GM21515 (cell line): Measurements from ENCODE around the gene KDM4B.

Experiments
- ATAC-seq: cut with Tn5 transposase; IDR thresholded peaks from one replicate; pipeline ENCODE4 v1.9.1; 2021; ENCODE audit not compliant: unreplicated experiment

The KDM4B gene

DNA sequence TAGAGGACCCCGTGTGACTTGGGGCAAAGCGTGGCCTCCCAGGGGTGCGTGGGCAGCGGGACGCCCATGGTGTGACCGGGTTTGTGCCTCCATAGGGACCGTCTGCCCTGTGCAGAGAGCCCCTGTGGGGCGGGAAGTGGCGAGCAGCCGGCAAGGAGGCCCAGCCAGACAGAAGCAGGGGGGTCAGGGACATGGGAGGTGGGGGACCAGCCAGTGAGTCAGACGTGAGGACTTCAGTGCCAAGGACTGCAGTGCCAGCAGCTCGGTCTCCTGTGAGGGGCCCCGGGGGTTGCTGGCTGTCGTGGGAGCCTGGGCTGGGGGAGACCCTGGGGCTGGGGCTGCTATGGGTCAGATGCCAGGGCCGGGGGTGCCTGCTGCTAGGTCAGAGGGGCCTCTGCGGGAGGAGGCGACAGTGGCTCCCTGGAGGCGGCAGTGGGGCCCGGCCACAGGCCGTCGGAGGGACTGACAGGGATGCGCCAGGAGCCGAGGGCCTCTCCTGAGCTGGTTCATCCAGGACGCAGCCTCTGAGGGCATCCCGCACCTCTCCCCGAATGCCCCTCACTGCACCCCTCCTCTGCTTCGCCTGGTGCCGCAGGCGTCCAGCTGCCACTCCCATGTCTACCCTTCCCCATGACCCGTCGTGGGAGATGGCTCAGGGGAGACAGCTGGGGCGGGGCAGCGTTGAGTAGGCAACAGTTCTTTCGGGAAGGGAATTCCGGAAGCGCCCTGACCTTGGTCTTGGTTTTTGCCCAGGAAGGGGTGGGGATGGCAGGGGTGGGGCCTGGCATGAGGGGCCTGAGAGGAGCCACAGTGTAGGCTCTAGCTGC, 80.0 kb downstream of the KDM4B start:
- ATAC-seq: no peak

- ATAC-seq: no peak
Measured at GRCh38 chr19:5049561-5049960, 80.6 kb downstream of the KDM4B start.

- no peak for ATAC-seq
Measured at GRCh38 chr19:5050067-5050656, 81.2 kb downstream of the KDM4B start.

- no peak for ATAC-seq
Measured at GRCh38 chr19:5050905-5051304, 82.0 kb downstream of the KDM4B start.

DNA sequence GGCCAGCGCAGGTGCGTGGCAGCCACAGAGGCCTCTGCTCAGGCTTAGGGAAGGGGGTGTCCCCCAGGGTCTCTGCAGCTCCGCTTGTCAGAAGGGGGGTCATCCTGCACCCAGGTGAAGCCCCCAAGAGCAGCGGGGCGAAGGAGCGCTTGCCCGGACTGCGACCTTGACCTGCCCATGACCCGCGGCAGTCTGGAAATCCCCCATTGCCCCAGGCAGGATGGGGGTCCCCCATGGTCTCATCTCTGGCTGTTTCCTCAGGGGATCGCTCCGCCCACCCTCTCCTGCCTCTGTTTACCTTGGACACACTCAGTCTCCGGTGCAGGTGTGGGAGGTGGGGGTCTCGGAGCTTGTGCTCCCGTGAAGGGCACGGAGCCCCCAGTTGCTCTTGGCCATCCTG, 82.7 kb downstream of the KDM4B start:
- ATAC-seq: no peak

DNA sequence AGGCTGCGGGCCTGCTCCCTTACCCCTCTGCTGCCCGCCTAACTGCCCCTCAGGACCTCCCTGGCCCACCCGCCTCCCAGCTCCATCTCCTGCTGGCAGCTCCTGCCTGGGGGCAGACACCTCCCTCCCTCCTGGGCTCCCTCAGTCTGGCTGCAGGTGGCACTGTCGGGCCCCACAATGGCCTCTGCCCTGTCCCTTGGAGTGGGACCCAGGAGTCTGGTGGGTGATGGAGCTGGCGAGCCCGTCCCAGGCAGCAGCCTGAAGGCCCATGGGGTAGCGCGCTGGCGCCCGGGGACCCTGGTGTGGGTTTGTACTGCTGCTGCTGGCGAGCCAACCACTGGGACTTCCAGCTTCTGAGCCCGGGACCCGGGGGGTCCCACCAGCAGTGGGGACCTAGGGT, 83.6 kb downstream of the KDM4B start:
- ATAC-seq: no peak

DNA sequence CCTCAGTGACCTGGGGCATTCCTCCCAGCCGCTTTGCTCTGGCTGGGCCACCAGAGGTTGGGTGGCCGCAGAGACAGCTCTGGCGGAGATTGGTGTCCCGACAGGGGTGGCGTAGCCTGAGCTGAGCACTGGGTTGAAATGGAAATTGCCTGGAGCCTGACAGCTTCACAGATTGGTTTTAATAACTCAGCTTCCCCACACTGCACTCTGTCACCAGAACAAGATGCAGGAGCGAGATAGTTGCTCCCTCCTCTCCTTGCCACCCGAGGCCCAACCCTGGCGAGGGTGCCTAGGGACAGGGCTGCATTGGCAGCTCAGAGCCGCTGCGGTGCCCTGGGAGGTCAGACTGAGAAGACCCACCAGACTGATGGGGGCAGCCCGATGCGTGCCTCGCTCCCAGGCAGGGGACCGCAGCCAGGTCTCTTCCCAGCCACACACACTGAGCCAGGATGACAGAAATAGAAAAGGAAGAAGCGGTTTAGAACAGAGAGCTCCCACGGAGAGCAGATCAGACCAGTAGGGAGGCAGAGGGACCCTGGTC, 84.1 kb downstream of the KDM4B start:
- ATAC-seq: no peak

- ATAC-seq: no peak
Measured at GRCh38 chr19:5053661-5054060, 84.7 kb downstream of the KDM4B start.

DNA sequence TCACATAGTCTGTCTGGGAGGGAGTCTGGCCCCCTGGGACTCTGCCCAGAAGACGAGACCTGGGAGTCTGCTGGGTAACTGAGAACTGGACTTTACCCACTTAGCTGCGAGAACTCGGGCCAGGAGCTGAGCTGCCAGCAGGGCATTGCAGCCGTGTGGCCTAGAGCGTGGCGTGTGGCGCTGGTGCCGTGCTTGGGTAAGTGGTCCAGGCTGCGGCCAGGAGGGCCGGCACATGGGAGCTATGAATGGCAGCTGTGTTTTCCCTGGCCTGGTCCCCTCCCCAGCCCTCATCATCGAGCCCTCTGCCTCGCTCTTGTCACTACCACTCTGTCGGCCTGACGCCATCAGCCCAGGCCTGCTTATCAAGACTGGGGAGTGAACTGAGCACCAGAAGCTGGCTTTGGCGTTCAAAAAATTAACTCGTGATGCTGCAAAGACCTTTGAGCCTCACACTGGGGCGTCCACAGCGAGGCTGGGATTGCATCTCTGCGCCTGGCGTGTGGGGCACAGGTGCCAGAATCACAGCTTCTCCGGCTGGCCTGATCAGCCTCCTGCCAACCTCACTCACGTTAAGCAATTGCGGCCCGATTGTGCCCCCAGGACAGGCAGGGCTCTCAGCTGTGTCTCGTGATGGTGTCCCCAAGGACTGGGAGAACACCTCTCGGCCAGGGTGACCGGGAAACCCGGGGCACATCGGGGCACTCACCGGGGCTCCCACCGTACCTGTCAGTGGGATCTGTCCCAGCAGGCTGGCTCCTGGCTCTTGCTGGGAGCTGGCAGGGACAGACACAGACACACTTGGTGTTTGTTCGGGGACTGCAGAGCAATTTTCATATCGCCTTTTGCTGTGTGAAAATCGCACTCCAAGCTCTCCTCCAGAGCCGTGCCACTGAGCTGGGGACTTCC, 85.9 kb downstream of the KDM4B start:
- ATAC-seq: no peak

DNA sequence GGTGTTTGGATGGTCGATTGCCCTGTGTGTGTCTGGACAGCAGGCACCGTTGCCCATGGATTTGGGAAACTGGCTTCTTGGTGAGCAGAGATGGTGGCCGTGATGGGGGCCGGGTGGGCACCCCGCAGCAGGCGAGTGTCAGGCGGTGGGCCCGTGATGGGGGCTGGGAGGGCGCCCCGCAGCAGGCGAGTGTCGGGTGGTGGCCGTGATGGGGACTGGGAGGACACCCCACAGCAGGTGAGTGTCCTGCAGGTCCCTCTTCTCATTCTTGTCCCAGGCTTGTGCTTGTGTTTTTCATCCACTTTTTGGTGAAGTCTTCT, 86.5 kb downstream of the KDM4B start:
- no peak for ATAC-seq

- no peak for ATAC-seq
Measured at GRCh38 chr19:5057860-5058259, 88.9 kb downstream of the KDM4B start.

- ATAC-seq: no peak
Measured at GRCh38 chr19:5058521-5059212, 89.8 kb downstream of the KDM4B start.

- no peak for ATAC-seq
Measured at GRCh38 chr19:5059213-5059574, 90.3 kb downstream of the KDM4B start.

DNA sequence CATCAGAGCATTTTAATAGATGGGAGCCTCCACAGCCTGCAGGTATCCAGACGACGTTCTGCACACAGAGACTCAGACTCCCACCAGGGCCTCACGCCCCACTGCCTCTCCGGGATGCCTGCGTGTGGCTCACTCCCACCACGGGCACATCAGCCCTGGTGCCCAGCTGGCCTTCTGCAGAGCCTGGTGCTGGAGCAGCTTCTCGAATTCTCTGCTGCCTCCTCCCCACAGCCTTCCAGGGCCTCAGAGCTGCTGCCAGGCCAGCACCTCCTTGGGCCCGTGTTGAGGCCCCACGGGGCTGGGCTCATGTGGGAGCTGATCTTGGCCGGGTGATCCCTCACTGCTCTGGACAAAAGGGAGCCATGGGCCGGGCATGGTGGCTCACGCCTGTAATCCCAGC, 90.9 kb downstream of the KDM4B start:
- ATAC-seq: no peak

- ATAC-seq: no peak
Measured at GRCh38 chr19:5062195-5062594, 93.3 kb downstream of the KDM4B start.

DNA sequence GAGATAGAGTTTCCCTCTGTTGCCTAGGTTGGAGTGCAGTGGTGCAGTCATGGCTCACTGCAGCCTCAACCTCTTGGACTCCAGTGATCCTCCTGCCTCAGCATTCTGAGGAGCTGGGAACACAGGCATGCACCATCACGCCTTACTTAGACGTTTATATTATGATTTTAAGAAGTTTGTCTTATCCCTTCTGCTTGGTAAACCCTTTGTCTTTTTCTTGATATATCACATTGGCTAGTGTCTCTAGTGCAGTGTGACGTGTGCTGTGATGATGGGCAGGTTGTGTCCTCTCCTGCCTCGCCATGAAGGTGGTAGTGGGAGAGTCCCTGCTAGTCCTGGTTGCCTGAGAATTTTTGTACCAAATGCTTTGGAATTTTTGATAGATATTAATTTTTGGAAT, 93.9 kb downstream of the KDM4B start:
- ATAC-seq: no peak

GRCh38 chr19:5063873-5064645, 95.1 kb downstream of the KDM4B start:
- no peak for ATAC-seq

- ATAC-seq: no peak
Measured at GRCh38 chr19:5064896-5065295, 96.0 kb downstream of the KDM4B start.

- no peak for ATAC-seq
Measured at GRCh38 chr19:5065663-5066093, 96.8 kb downstream of the KDM4B start.

- ATAC-seq: no peak
Measured at GRCh38 chr19:5066768-5067167, 97.9 kb downstream of the KDM4B start.
